Suprapubic skin (tissue), 4 donors: ENCODE results near the gene BCL2A1. TPM values are rescaled to one million over a fixed set of nuclear protein-coding genes. Genes with fewer than 3 reads are reported as not detected.

Experiments used
- DNase-seq, 2 donors: peaks; one replicate each; pipeline ENCODE4 v3.0.0-alpha.2; 2019; ENCODE audit warnings: low spot score in 2 of 2
- H3K27ac ChIP-seq: fragments of 200-600 bp; sonication (generic); one replicate; pipeline ENCODE4 v1.5.1; 2019
- H3K27me3 ChIP-seq: fragments of 200-600 bp; sonication (generic); one replicate; pipeline ENCODE4 v1.5.1; 2019
- H3K36me3 ChIP-seq: fragments of 200-600 bp; sonication (generic); one replicate; pipeline ENCODE4 v1.5.1; 2019
- H3K4me1 ChIP-seq: fragments of 200-600 bp; sonication (generic); one replicate; pipeline ENCODE4 v1.5.1; 2019
- H3K4me3 ChIP-seq: fragments of 200-600 bp; sonication (generic); one replicate; pipeline ENCODE4 v1.5.1; 2019; ENCODE audit warnings: mild to moderate bottlenecking
- H3K9me3 ChIP-seq: fragments of 200-600 bp; sonication (generic); one replicate; pipeline ENCODE4 v1.5.1; 2019
- EP300 ChIP-seq: sonication (generic); formaldehyde crosslinking; IDR thresholded peaks from one replicate; pipeline ENCODE4 v1.6.1; 2017; ENCODE audit warnings: antibody characterized with exemption
- POLR2A ChIP-seq, 2 donors: fragments of 450-650 bp; IDR thresholded peaks; one replicate each; pipeline ENCODE4 v1.6.1; 2017; ENCODE audit warnings: antibody characterized with exemption in 2 of 2, mild to moderate bottlenecking in 2 of 2, moderate library complexity in 2 of 2
- POLR2AphosphoS5 ChIP-seq, 3 donors: sonication (generic); formaldehyde crosslinking; IDR thresholded peaks; one replicate each; pipeline ENCODE4 v1.6.1; 2017; ENCODE audit warnings: antibody characterized with exemption in 3 of 3
- WGBS: methylation state at CpG from one replicate; pipeline ENCODE4 v1.1.5; 2018; 5-methylcytosine and 5-hydroxymethylcytosine counted together
- total RNA-seq, 4 donors: library from RNA; depleted of rRNA; stranded (reverse); fragments of >200 nt; gene quantifications; one replicate each; pipeline ENCODE4 v1.1.0, GENCODE V29; 2016
- TF ChIP-seq, protein P1 (sequence below), 2 donors: fragments of 200-600 bp in 1 of 2; fragments of 450-650 bp in 1 of 2; sonication (generic) in 1 of 2; IDR thresholded peaks; one replicate each; pipeline ENCODE4 v1.5.1; 2016 to 2019; ENCODE audit warnings: antibody characterized with exemption in 2 of 2, mild to moderate bottlenecking in 1 of 2, moderate library complexity in 1 of 2

Gene BCL2A1
- total RNA-seq, 4 donors from 2014 or later, result 0.64 to 2.6 (median 0.92) TPM

DNA sequence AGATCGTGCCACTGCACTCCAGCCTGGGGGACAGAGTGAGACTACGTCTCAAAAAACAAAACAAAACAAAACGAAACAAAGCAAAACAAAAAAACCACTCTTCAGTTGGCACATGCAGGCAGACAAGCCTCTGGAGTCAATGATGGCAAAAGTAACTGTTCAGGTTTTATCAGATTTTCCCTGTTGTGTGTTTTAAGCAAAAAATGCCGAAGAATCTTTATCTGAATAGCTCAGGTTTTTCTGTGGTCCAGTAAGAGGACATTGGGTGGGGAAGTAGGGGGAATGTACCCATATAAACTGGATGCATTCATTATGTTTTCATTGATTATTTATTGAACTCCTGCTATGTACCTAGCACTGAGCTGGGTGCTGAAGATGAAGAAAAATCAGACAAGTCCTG, 20.8 kb upstream of the BCL2A1 start:
- Histone ChIP-seq H3K4me1 (no peaks in the 10 kb centered on the region), H3K36me3 (no peaks in the 10 kb centered on the region), H3K27ac (no peak overlapping the region), H3K4me3 (no peak overlapping the region), H3K27me3 (peaks cover 9% of the 10 kb centered on the region), H3K9me3 (no peaks in the 10 kb centered on the region)
- WGBS, result 64% methylated on average over 4 of the region's 4 CpGs
- DNase-seq, result no peak
- TF ChIP-seq EP300, result no peak
- TF ChIP-seq POLR2A (IDR thresholded peaks at IDR 0.05), result no peak
- TF ChIP-seq POLR2AphosphoS5 (IDR thresholded peaks at IDR 0.05), result no peak
- TF ChIP-seq, protein P1, sequence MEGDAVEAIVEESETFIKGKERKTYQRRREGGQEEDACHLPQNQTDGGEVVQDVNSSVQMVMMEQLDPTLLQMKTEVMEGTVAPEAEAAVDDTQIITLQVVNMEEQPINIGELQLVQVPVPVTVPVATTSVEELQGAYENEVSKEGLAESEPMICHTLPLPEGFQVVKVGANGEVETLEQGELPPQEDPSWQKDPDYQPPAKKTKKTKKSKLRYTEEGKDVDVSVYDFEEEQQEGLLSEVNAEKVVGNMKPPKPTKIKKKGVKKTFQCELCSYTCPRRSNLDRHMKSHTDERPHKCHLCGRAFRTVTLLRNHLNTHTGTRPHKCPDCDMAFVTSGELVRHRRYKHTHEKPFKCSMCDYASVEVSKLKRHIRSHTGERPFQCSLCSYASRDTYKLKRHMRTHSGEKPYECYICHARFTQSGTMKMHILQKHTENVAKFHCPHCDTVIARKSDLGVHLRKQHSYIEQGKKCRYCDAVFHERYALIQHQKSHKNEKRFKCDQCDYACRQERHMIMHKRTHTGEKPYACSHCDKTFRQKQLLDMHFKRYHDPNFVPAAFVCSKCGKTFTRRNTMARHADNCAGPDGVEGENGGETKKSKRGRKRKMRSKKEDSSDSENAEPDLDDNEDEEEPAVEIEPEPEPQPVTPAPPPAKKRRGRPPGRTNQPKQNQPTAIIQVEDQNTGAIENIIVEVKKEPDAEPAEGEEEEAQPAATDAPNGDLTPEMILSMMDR (IDR thresholded peaks at IDR 0.05), result no peak

DNA sequence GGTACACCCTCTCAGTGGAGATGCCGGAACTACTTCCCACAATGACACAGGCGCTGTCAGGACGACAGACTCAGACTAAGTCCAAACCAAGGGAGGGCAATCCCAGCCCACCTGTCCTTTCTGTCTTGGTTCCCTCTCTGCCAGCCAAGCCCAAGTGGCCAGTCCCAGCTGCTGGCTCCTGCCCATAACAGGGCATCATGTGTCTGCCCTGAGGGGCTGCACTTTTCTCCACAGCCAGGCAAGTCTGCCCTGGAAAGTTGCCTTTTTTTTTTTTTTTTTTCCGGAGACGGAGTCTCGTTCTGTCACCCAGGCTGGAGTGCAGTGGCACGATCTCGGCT, 20.0 kb upstream of the BCL2A1 start:
- no peak for TF ChIP-seq POLR2A (IDR thresholded peaks at IDR 0.05)
- TF ChIP-seq, protein P1 (IDR thresholded peaks at IDR 0.05), result no peak
- no peak for TF ChIP-seq POLR2AphosphoS5 (IDR thresholded peaks at IDR 0.05)
- TF ChIP-seq EP300, result no peak
- no peaks in the 10 kb centered on the region for H3K36me3 ChIP-seq
- H3K4me1 ChIP-seq, result no peaks in the 10 kb centered on the region
- DNase-seq, result no peak
- H3K27ac ChIP-seq, result no peak overlapping the region
- 80% methylated on average over 7 of the region's 8 CpGs for WGBS
- H3K4me3 ChIP-seq, result no peak overlapping the region
- peaks cover 9% of the 10 kb centered on the region for H3K27me3 ChIP-seq
- H3K9me3 ChIP-seq, result no peaks in the 10 kb centered on the region

DNA sequence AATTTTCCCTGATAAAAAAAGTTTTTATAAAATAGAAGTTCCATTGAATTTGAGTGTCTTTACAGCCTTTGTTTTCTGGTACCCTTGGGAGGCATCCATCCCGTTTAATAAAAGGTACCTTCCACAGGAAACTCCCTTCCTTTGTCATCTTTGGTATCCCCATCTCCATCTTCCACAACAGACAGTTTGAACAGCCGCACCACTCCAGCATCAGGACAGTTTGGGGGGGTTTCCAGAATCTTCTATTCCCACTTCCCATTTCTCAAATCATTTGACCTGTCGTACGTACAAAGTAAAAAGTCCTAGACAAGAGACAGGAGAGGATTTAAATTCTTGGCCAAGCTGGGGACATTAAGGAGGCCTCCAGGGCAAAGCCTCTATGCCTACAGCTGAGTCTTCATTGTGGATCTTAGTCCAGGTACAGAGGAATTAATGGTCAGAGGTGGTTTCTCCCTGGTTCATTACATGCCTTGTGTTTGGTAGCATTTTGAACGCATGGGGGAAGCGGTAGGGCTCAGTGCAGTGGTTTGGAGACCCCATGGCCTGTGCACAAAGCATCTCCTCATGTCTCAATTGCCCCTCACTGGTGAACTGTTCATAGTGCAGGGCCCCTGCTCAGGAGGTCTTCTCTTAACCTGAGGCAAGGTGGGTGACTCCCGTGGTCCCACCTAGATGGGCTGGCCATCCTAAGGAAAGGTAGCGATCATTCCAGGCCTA, 19.4 kb upstream of the BCL2A1 start:
- no peak overlapping the region for H3K27ac ChIP-seq
- peaks cover 9% of the 10 kb centered on the region for H3K27me3 ChIP-seq
- TF ChIP-seq POLR2A (IDR thresholded peaks at IDR 0.05), result no peak
- no peaks in the 10 kb centered on the region for H3K4me1 ChIP-seq
- H3K9me3 ChIP-seq, result no peaks in the 10 kb centered on the region
- H3K36me3 ChIP-seq, result no peaks in the 10 kb centered on the region
- 77% methylated on average over 6 of the region's 8 CpGs for WGBS
- no peak overlapping the region for H3K4me3 ChIP-seq
- DNase-seq, result no peak

DNA sequence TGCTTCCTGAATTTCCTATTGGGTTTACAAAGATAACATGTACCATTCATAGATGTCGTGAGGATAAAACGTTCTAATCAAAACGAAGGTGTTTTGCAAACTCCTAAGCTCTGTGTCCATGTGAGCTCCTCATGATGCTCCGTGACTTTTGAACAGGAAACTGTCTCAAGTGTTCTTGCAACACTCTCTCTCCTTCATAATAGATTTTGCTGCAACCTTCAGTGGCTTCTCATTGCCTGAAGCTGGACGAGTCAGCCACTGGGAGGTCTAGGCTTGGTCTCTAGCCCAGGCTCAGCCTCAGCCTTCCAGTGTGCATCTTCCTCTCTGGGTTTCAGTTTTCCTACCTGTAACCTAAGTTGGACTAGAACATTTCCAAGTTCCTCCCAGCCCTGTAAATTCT, 18.7 kb upstream of the BCL2A1 start:
- H3K36me3 ChIP-seq, result no peaks in the 10 kb centered on the region
- H3K4me1 ChIP-seq, result no peaks in the 10 kb centered on the region
- TF ChIP-seq POLR2A (IDR thresholded peaks at IDR 0.05) (no peak), POLR2AphosphoS5 (IDR thresholded peaks at IDR 0.05) (no peak)
- TF ChIP-seq, protein P1 (IDR thresholded peaks at IDR 0.05), result no peak
- H3K27ac ChIP-seq, result no peak overlapping the region
- WGBS, result 69% methylated on average over 5 of the region's 5 CpGs
- DNase-seq, result no peak
- H3K9me3 ChIP-seq, result no peaks in the 10 kb centered on the region
- H3K4me3 ChIP-seq, result no peak overlapping the region
- H3K27me3 ChIP-seq, result peaks cover 9% of the 10 kb centered on the region

DNA sequence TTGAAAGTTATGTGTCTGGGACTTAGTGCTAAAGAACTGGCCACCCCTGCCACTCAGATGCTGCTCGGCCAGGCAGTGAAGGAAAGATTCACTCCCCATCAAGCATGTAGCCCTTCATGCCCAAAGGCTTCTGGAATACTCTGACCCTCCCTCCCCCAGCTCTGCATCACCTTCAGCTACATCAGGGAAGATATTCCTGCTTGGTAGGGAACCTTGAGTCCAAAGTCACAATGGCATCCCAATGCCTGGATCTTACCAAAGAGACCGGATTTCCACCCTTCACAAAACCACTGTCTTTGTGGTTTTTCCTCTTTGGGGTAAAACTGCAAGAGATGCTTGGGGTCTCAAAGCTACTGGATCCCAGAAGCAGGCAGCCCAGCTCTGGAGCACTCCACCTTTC, 18.2 kb upstream of the BCL2A1 start:
- Histone ChIP-seq H3K9me3 (no peaks in the 10 kb centered on the region), H3K27me3 (peaks cover 9% of the 10 kb centered on the region), H3K36me3 (no peaks in the 10 kb centered on the region), H3K4me3 (no peak overlapping the region), H3K4me1 (no peaks in the 10 kb centered on the region), H3K27ac (no peak overlapping the region)
- no peak for DNase-seq
- WGBS, result 67% methylated on average over 2 of the region's 2 CpGs
- no peak for TF ChIP-seq POLR2A (IDR thresholded peaks at IDR 0.05)
- TF ChIP-seq POLR2AphosphoS5 (IDR thresholded peaks at IDR 0.05), result no peak
- no peak for TF ChIP-seq EP300
- TF ChIP-seq, protein P1 (IDR thresholded peaks at IDR 0.05), result no peak
